DOHH2 (cell line): Measurements from ENCODE around the gene CPNE1.
"Not testable (repeated sequence)": the region's sequence is repeated elsewhere in the genome, so short reads cannot be mapped to it uniquely, and the experiment has no call there.

Experiments used
- H3F3A ChIP-seq: fragments of 200-600 bp; sonication (generic), shearing (Covaris generic); 2 replicates; pipeline ENCODE4 v1.6.0; 2016; ENCODE audit warnings: antibody characterized with exemption, mild to moderate bottlenecking; ENCODE audit not compliant: control insufficient read depth, insufficient read depth
- H3K27ac ChIP-seq: fragments of 200-600 bp; sonication (generic); 2 replicates; pipeline ENCODE4 v1.5.1; 2014; ENCODE audit warnings: low read depth, mild to moderate bottlenecking, low read length, moderate library complexity
- H3K27me3 ChIP-seq: fragments of 200-600 bp; sonication (generic); 2 replicates; pipeline ENCODE4 v1.6.1; 2014; ENCODE audit warnings: mild to moderate bottlenecking, low read length, mixed read lengths; ENCODE audit not compliant: control insufficient read depth
- H3K36me3 ChIP-seq: fragments of 200-600 bp; sonication (generic); 2 replicates; pipeline ENCODE4 v1.6.1; 2014; ENCODE audit warnings: mild to moderate bottlenecking, low read length, moderate library complexity, mixed read lengths; ENCODE audit not compliant: control insufficient read depth
- H3K4me1 ChIP-seq: fragments of 200-600 bp; sonication (generic); 2 replicates; pipeline ENCODE4 v1.6.1; 2014; ENCODE audit warnings: mild to moderate bottlenecking, low read length, mixed read lengths; ENCODE audit not compliant: control insufficient read depth
- H3K4me2 ChIP-seq: fragments of 200-600 bp; sonication (generic); 2 replicates; pipeline ENCODE4 v1.6.0; 2014; ENCODE audit warnings: mild to moderate bottlenecking, low read length, moderate library complexity
- H3K4me3 ChIP-seq: fragments of 200-600 bp; sonication (generic); 2 replicates; pipeline ENCODE4 v1.5.1; 2014; ENCODE audit warnings: mild to moderate bottlenecking, low read length, mixed read lengths
- H3K79me2 ChIP-seq: fragments of 200-600 bp; sonication (generic); 2 replicates; pipeline ENCODE4 v1.6.1; 2014; ENCODE audit warnings: mild to moderate bottlenecking, low read length, mixed read lengths; ENCODE audit not compliant: control insufficient read depth
- H3K9me2 ChIP-seq: fragments of 200-600 bp; sonication (generic); replicated peaks from 2 replicates; pipeline ENCODE4 v1.6.1; 2014; ENCODE audit warnings: mild to moderate bottlenecking, low read length, mixed read lengths; ENCODE audit not compliant: control insufficient read depth
- H3K9me3 ChIP-seq: fragments of 200-600 bp; sonication (generic); 2 replicates; pipeline ENCODE4 v1.6.1; 2014; ENCODE audit warnings: antibody characterized with exemption, low read length, mixed read lengths; ENCODE audit not compliant: control insufficient read depth, insufficient read depth
- H4K20me1 ChIP-seq: fragments of 200-600 bp; sonication (generic); 2 replicates; pipeline ENCODE4 v1.6.0; 2014; ENCODE audit warnings: low read depth, mild to moderate bottlenecking, antibody characterized with exemption, low read length, moderate library complexity; ENCODE audit not compliant: control insufficient read depth, insufficient read depth
- CTCF ChIP-seq: fragments of 200-600 bp; sonication (generic); IDR thresholded peaks from one replicate; pipeline ENCODE4 v1.5.1; 2014; ENCODE audit warnings: antibody characterized with exemption, mild to moderate bottlenecking, low read depth, low read length; ENCODE audit not compliant: poor library complexity, severe bottlenecking
- EZH2phosphoT487 ChIP-seq: fragments of 200-600 bp; sonication (generic); IDR thresholded peaks from 2 replicates; pipeline ENCODE4 v1.6.1; 2017; ENCODE audit warnings: borderline replicate concordance, mild to moderate bottlenecking, antibody characterized with exemption, low read length, moderate library complexity, mixed read lengths

The CPNE1 gene

GRCh38 chr20:35708502-35708901 lies 43.8 kb upstream of the CPNE1 start:
- Histone ChIP-seq H3K36me3 (peaks cover 94% of the 10 kb centered on the region), H3F3A (peaks cover 92% of the 10 kb centered on the region), H4K20me1 (peaks cover 20% of the 10 kb centered on the region), H3K9me2 (no peaks in the 10 kb centered on the region), H3K27me3 (no peaks in the 10 kb centered on the region), H3K4me2 (no peak overlapping the region), H3K27ac (no peak overlapping the region), H3K4me3 (no peak overlapping the region), H3K79me2 (peaks cover 57% of the 10 kb centered on the region), H3K4me1 (no peaks in the 10 kb centered on the region), H3K9me3 (no peaks in the 10 kb centered on the region)
- no peak for TF ChIP-seq CTCF
- TF ChIP-seq EZH2phosphoT487: no peak

- not testable (repeated sequence) for H3K4me2 ChIP-seq, H3K27me3 ChIP-seq, H3K9me3 ChIP-seq, H3K4me3 ChIP-seq, H3K27ac ChIP-seq, H3K4me1 ChIP-seq, H3K9me2 ChIP-seq
- Histone ChIP-seq H4K20me1 (peaks cover 17% of the 10 kb centered on the region; the same call in 1 of the 2 replicates), H3F3A (peaks cover 98% of the 10 kb centered on the region), H3K36me3 (peaks cover 96% of the 10 kb centered on the region), H3K79me2 (peaks cover 46% of the 10 kb centered on the region)
Observed at GRCh38 chr20:35706591-35707529, 42.2 kb upstream of the CPNE1 start.

GRCh38 chr20:35705894-35706293 lies 41.2 kb upstream of the CPNE1 start:
- peaks cover 11% of the 10 kb centered on the region; the same call in 1 of the 2 replicates for H4K20me1 ChIP-seq
- not testable (repeated sequence) for H3K9me2 ChIP-seq, H3K27me3 ChIP-seq, H3K27ac ChIP-seq, H3K4me1 ChIP-seq, H3K4me2 ChIP-seq, H3K9me3 ChIP-seq, H3K4me3 ChIP-seq
- peaks cover 41% of the 10 kb centered on the region for H3K79me2 ChIP-seq
- peaks cover 95% of the 10 kb centered on the region for H3F3A ChIP-seq
- H3K36me3 ChIP-seq: peaks cover 96% of the 10 kb centered on the region

- Histone ChIP-seq H4K20me1 (peaks cover 7% of the 10 kb centered on the region; the same call in 1 of the 2 replicates), H3K4me3 (no peak overlapping the region), H3K9me2 (no peaks in the 10 kb centered on the region), H3K9me3 (no peaks in the 10 kb centered on the region), H3K36me3 (peaks cover 96% of the 10 kb centered on the region), H3K27ac (no peak overlapping the region), H3K4me2 (no peak overlapping the region), H3K27me3 (no peaks in the 10 kb centered on the region), H3F3A (peaks cover 95% of the 10 kb centered on the region), H3K79me2 (peaks cover 41% of the 10 kb centered on the region), H3K4me1 (peaks cover 15% of the 10 kb centered on the region)
- TF ChIP-seq EZH2phosphoT487 (no peak), CTCF (no peak)
Observed at GRCh38 chr20:35704514-35705261, 40.0 kb upstream of the CPNE1 start.
